ENCODE results near the gene SLC17A7. TPM values are rescaled to one million over a fixed set of nuclear protein-coding genes. Genes with fewer than 3 reads are reported as not detected.

Gene SLC17A7
- total and polyA plus RNA-seq, 2 experiments from 2014 or later = 0.77 to 2.2 TPM

GRCh38 chr19:49488046-49488862 lies 46.9 kb upstream of the SLC17A7 start:
- Histone ChIP-seq H3K4me1 (ENCODE audit: low read depth) (peaks cover 12% of the 10 kb centered on the region), H3K27me3 (no peaks in the 10 kb centered on the region), H3K4me3 (peak overlapping the region; percentile 83), H3K9me3 (ENCODE audit: low read depth) (no peaks in the 10 kb centered on the region), H3K27ac (peak overlapping the region; percentile 85), H3K36me3 (peaks cover 38% of the 10 kb centered on the region)
- no peak for TF ChIP-seq CTCF (IDR thresholded peaks at IDR 0.05; ENCODE audit: low read depth, low read length)
- no peak for DNase-seq (ENCODE audit: low read depth in 1 of 2, low spot score in 1 of 2)

- H3K27me3 ChIP-seq = no peaks in the 10 kb centered on the region
- H3K9me3 ChIP-seq (ENCODE audit: low read depth) = no peaks in the 10 kb centered on the region
- H3K4me1 ChIP-seq (ENCODE audit: low read depth) = peaks cover 12% of the 10 kb centered on the region
- TF ChIP-seq CTCF (IDR thresholded peaks at IDR 0.05; ENCODE audit: low read depth, low read length) = no peak
- peaks cover 32% of the 10 kb centered on the region for H3K36me3 ChIP-seq
- DNase-seq (ENCODE audit: low read depth in 1 of 2, low spot score in 1 of 2) = peak; percentile 100
- H3K27ac ChIP-seq = peak within 1 kb of the TSS; percentile 85
- H3K4me3 ChIP-seq = peak within 1 kb of the TSS; percentile 83
Observed at GRCh38 chr19:49487277-49488045, 46.1 kb upstream of the SLC17A7 start, which contains the start of gene RPL13A. Gene RPL13A, plus strand, starts transcription at chr19:49487608. Its CDS starts 22 bp downstream, at chr19:49487630.

- no peak for TF ChIP-seq CTCF (IDR thresholded peaks at IDR 0.05; ENCODE audit: low read depth, low read length)
Observed at GRCh38 chr19:49486710-49487276, 45.5 kb upstream of the SLC17A7 start.

GRCh38 chr19:49486232-49486631 lies 44.9 kb upstream of the SLC17A7 start:
- Histone ChIP-seq H3K4me3 (no peak overlapping the region), H3K9me3 (ENCODE audit: low read depth) (no peaks in the 10 kb centered on the region), H3K36me3 (peaks cover 20% of the 10 kb centered on the region), H3K27me3 (no peaks in the 10 kb centered on the region), H3K4me1 (ENCODE audit: low read depth) (peaks cover 12% of the 10 kb centered on the region), H3K27ac (no peak overlapping the region)
- DNase-seq (ENCODE audit: low read depth in 1 of 2, low spot score in 1 of 2) = no peak
- no peak for TF ChIP-seq CTCF (IDR thresholded peaks at IDR 0.05; ENCODE audit: low read depth, low read length)

More at GRCh38 chr19:49486710-49487276, 45.5 kb upstream of the SLC17A7 start:
- no peak for DNase-seq (ENCODE audit: low read depth in 1 of 2, low spot score in 1 of 2)
- Histone ChIP-seq H3K27ac (peak overlapping the region; percentile 75), H3K4me3 (no peak overlapping the region), H3K9me3 (ENCODE audit: low read depth) (no peaks in the 10 kb centered on the region), H3K36me3 (peaks cover 26% of the 10 kb centered on the region), H3K27me3 (no peaks in the 10 kb centered on the region), H3K4me1 (ENCODE audit: low read depth) (peaks cover 12% of the 10 kb centered on the region)

- Histone ChIP-seq H3K9me3 (ENCODE audit: low read depth) (no peaks in the 10 kb centered on the region), H3K4me3 (no peak overlapping the region), H3K27me3 (no peaks in the 10 kb centered on the region), H3K36me3 (no peaks in the 10 kb centered on the region), H3K27ac (no peak overlapping the region), H3K4me1 (ENCODE audit: low read depth) (no peaks in the 10 kb centered on the region)
- DNase-seq (ENCODE audit: low read depth in 1 of 2, low spot score in 1 of 2) = no peak
- no peak for TF ChIP-seq CTCF (IDR thresholded peaks at IDR 0.05; ENCODE audit: low read depth, low read length)
Observed at GRCh38 chr19:49481020-49481683, 39.8 kb upstream of the SLC17A7 start.
